Measurements from ENCODE around the gene NEFH.

NEFH gene

DNA sequence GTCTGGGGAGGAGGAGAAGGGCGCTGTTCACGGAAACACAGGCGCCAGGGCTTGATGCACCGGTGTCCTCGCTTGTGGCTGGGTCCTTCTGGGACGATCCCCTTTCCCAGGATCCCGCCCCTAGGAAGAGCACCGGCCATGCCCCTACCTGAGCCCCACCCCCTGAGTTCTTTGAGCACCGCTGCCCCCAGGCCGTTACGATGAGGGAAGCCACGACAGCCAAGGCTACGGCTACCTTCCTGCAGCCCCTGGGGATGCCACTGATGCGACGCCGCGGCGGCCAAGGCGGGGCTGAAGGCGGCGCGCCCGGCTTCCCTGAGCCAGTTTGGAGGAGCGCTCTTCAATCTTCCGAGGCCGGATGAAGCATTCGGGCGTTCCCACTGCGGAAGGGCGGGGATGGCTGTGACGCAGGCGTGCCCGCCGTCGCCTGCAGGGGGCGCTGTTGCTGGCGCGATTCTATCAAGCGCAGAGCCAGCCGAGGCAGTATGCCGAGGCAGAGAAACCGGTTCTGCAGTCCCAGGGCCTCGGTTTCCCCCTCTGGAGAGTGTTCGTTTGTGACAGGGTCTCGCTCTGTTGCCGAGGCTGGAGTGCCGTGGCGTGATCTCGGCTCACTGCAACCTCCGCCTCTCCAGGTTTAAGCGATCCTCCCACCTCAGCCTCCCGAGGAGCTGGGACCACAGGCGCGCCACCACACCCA, 9.7 kb upstream of the NEFH start:
- no peaks in the 10 kb centered on the region for H3K36me3 ChIP-seq
- H3K4me1 ChIP-seq, result peaks cover 5% of the 10 kb centered on the region
- no peaks in the 10 kb centered on the region for H3K9me3 ChIP-seq
- no peaks in the 10 kb centered on the region for H3K27me3 ChIP-seq
- H3K4me3 ChIP-seq (ENCODE audit: low read depth, low read length), result no peak overlapping the region
- TF ChIP-seq, protein P1, sequence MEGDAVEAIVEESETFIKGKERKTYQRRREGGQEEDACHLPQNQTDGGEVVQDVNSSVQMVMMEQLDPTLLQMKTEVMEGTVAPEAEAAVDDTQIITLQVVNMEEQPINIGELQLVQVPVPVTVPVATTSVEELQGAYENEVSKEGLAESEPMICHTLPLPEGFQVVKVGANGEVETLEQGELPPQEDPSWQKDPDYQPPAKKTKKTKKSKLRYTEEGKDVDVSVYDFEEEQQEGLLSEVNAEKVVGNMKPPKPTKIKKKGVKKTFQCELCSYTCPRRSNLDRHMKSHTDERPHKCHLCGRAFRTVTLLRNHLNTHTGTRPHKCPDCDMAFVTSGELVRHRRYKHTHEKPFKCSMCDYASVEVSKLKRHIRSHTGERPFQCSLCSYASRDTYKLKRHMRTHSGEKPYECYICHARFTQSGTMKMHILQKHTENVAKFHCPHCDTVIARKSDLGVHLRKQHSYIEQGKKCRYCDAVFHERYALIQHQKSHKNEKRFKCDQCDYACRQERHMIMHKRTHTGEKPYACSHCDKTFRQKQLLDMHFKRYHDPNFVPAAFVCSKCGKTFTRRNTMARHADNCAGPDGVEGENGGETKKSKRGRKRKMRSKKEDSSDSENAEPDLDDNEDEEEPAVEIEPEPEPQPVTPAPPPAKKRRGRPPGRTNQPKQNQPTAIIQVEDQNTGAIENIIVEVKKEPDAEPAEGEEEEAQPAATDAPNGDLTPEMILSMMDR (IDR thresholded peaks at IDR 0.05; ENCODE audit: low read depth, low read length), result peak; percentile 58
- no peak for DNase-seq

DNA sequence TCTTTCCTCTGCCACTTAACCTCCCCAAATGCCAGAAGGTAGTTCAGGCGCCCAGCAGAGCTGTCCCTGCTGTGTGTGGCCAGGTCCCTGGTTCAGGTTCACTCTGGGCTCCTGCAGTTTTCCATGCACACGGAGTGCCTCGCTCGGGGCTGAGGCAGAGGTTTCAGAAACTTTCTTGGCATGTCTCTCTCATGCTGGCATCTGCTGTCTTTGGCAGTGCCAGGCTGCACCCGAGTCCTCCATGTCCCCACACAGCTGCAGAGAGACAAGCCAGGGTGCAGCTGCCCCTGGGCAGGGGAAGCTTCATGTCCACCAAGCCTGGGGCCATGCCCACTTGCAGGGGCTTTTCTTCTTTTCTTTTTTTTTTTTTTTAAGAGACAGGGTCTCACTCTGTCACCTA, 7.0 kb upstream of the NEFH start:
- DNase-seq, result no peak
- TF ChIP-seq, protein P1 (IDR thresholded peaks at IDR 0.05; ENCODE audit: low read depth, low read length), result no peak
- no peaks in the 10 kb centered on the region for H3K36me3 ChIP-seq
- no peak overlapping the region for H3K4me3 ChIP-seq (ENCODE audit: low read depth, low read length)
- H3K27me3 ChIP-seq, result no peaks in the 10 kb centered on the region
- H3K4me1 ChIP-seq, result peaks cover 29% of the 10 kb centered on the region
- no peaks in the 10 kb centered on the region for H3K9me3 ChIP-seq

DNA sequence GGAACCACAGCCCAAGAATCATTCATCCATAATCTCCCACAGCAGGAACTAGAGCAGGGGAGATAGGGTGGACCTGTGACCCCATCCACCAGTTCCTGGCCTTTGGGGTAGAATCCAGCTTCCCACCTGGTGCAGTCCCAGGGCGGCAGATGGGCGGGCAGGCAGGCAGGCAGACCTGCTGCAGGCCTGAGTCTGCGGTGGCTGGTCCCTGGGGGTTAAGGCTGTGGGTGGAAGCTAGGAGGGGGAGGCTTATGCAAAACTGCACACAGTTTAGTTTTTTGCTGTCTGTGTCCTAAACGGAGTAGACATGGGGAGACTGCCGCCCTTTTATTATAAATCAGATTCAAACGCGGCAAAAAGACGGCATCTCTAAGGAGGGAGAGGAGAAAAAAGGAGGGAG, 4.5 kb upstream of the NEFH start:
- DNase-seq, result peak; percentile 86
- H3K4me1 ChIP-seq, result peaks cover 32% of the 10 kb centered on the region
- TF ChIP-seq, protein P1 (IDR thresholded peaks at IDR 0.05; ENCODE audit: low read depth, low read length), result no peak
- peaks cover 5% of the 10 kb centered on the region for H3K9me3 ChIP-seq
- no peaks in the 10 kb centered on the region for H3K36me3 ChIP-seq
- H3K27me3 ChIP-seq, result peaks cover 12% of the 10 kb centered on the region
- peak overlapping the region; percentile 24; the same call in 1 of the 2 replicates for H3K4me3 ChIP-seq (ENCODE audit: low read depth, low read length)

DNA sequence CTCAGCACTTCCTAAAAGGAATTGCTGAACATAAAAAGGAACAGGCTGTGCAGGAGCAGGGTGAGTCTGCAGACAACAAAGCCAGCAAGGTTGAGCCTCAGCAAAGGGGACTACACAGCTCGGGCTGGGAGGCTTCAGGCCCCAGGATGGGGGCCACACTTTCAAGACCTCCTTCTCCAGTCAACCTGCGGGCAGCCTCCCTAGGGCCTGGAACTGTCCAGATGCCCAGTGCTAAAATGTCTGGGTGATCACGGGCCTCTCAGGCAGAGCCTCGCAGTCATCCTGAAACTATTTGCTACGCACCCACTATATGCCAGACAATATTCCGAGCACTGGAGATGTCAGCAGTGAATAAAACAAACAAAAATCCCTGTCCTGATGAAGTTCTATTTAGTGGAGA, 3.9 kb upstream of the NEFH start:
- TF ChIP-seq, protein P1 (IDR thresholded peaks at IDR 0.05; ENCODE audit: low read depth, low read length), result no peak
- Histone ChIP-seq H3K4me1 (peaks cover 32% of the 10 kb centered on the region), H3K27me3 (peaks cover 18% of the 10 kb centered on the region), H3K36me3 (no peaks in the 10 kb centered on the region), H3K9me3 (peaks cover 11% of the 10 kb centered on the region), H3K4me3 (ENCODE audit: low read depth, low read length) (peak overlapping the region; percentile 24; the same call in 1 of the 2 replicates)
- no peak for DNase-seq

DNA sequence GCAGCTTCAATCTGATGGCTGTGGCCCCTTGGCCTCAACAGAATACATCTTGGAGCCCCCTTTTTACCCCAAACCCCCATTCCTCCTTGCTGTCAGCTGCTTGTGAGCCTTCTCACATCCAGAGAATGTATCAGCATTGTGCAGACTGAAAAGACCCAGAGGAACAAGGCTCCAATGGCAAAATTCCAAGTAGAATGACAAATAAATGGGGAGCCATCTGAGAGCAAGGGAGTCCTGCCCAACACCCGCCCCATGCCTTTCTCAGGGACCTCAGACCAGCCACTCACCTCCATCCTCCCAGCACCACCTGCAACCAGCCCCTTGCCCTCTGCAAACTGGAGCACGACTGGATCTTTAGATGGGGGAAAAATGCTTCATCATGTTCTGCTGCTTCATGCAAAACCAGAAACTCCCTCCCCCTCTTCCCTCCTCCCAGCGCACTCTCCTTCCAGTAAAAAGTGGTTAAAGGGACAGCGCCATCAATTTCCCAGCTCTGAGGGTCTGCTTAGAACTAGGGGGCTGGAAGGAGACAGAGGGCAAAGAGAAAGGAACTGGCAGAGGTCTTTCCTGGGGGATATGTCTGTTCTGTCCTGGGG, 2.2 kb upstream of the NEFH start:
- TF ChIP-seq, protein P1 (IDR thresholded peaks at IDR 0.05; ENCODE audit: low read depth, low read length), result no peak
- Histone ChIP-seq H3K4me3 (ENCODE audit: low read depth, low read length) (peak overlapping the region; percentile 46), H3K9me3 (peaks cover 12% of the 10 kb centered on the region), H3K36me3 (no peaks in the 10 kb centered on the region), H3K4me1 (peaks cover 37% of the 10 kb centered on the region), H3K27me3 (peaks cover 22% of the 10 kb centered on the region)
- peak; percentile 44 for DNase-seq
